GM19239 (cell line): Measurements from ENCODE around the gene ACTN4.
A peak's percentile ranks its signal among the peaks of the same experiment; 100 is the strongest.

Experiments
- DNase-seq: peaks from one replicate; pipeline ENCODE4 v3.0.0; 2011; ENCODE audit warnings: low spot score; ENCODE audit not compliant: insufficient read length
- FAIRE-seq: peaks from 2 replicates; lab custom pipeline; 2011; peaks lifted over from hg19 to GRCh38; lab: Jason Lieb, UNC

ACTN4 gene

GRCh38 chr19:38657633-38658222 is 10.3 kb downstream of the ACTN4 start:
- DNase-seq (no peak), FAIRE-seq (no peak)

GRCh38 chr19:38658462-38659306 is 11.2 kb downstream of the ACTN4 start:
- DNase-seq (no peak), FAIRE-seq (no peak)

- FAIRE-seq (no peak), DNase-seq (no peak)
These were observed 13.3 kb downstream of the ACTN4 start for GRCh38 chr19:38660724-38661123.

GRCh38 chr19:38661136-38661535 is 13.7 kb downstream of the ACTN4 start:
- FAIRE-seq (no peak), DNase-seq (no peak)

GRCh38 chr19:38661996-38662395 is 14.5 kb downstream of the ACTN4 start:
- DNase-seq (no peak), FAIRE-seq (no peak)

- FAIRE-seq (no peak), DNase-seq (no peak)
These were observed 15.2 kb downstream of the ACTN4 start for GRCh38 chr19:38662537-38663155.

GRCh38 chr19:38663156-38663651 is 15.8 kb downstream of the ACTN4 start:
- FAIRE-seq, result no peak

GRCh38 chr19:38663957-38664502 is 16.6 kb downstream of the ACTN4 start:
- FAIRE-seq (no peak), DNase-seq (no peak)

More at GRCh38 chr19:38663156-38663651, 15.8 kb downstream of the ACTN4 start:
- no peak for DNase-seq

GRCh38 chr19:38664503-38665211 is 17.2 kb downstream of the ACTN4 start:
- FAIRE-seq (no peak), DNase-seq (no peak)

- FAIRE-seq (no peak), DNase-seq (no peak)
These were observed 17.9 kb downstream of the ACTN4 start for GRCh38 chr19:38665219-38665931.

GRCh38 chr19:38665950-38666662 is 18.7 kb downstream of the ACTN4 start:
- no peak for FAIRE-seq

GRCh38 chr19:38666663-38667511 is 19.4 kb downstream of the ACTN4 start:
- FAIRE-seq (peak; percentile 91), DNase-seq (peak; percentile 58)

More at GRCh38 chr19:38665950-38666662, 18.7 kb downstream of the ACTN4 start:
- DNase-seq, result no peak

- FAIRE-seq (peak; percentile 88), DNase-seq (no peak)
These were observed 20.3 kb downstream of the ACTN4 start for GRCh38 chr19:38667661-38668171.

GRCh38 chr19:38669552-38669951 is 22.1 kb downstream of the ACTN4 start:
- DNase-seq, result no peak
- no peak for FAIRE-seq

GRCh38 chr19:38670921-38671398 is 23.5 kb downstream of the ACTN4 start:
- FAIRE-seq (no peak), DNase-seq (no peak)

- no peak for DNase-seq
- FAIRE-seq, result no peak
These were observed 24.2 kb downstream of the ACTN4 start for GRCh38 chr19:38671654-38672053.

GRCh38 chr19:38673030-38673429 is 25.6 kb downstream of the ACTN4 start:
- DNase-seq, result no peak

More at GRCh38 chr19:38673030-38673429, 25.6 kb downstream of the ACTN4 start:
- no peak for FAIRE-seq
